ENCODE data around the gene CTSF.
A peak's percentile ranks its signal among the peaks of the same experiment; 100 is the strongest.
"Not testable (repeated sequence)": the region's sequence is repeated elsewhere in the genome, so short reads cannot be mapped to it uniquely, and the experiment has no call there.

CTSF gene

DNA sequence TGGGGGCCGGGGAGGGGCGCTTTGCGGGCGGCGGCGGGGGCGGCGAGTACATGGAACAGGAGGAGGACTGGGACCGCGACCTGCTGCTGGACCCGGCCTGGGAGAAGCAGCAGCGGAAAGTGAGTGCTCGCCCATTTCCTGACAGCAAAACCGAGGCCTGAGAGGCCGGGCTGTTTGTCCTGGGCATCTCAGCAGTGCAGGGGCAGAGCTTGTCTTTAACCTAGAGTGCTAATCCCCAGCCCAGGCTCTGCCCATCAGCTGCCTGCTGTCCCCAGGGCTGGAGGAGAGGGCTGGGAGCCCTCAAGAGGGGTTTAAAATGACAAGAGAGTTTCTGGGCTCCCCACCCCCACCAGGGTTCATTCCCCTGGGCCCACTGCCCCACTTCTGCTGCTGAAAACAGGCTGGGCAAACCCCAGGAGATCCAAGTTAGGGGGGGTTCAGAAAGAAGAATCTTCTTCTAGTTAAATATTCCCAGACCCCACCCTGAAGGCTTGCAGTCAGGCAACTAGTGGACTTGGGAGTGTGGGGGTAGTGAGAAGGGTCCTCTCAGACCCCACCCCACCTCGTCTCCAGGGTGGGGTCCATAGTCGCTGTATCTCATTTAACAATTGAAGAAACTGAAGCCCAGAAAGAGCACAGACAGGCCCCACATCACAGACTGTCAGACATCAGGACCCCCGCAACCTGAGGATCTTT is 21.3 kb downstream of the CTSF start:
- Histone ChIP-seq H2AFZ (ENCODE audit: low read depth, low read length, severe bottlenecking) (peak overlapping the region; percentile 77), H3K4me2 (ENCODE audit: low read depth, low read length, poor library complexity, severe bottlenecking) (peak overlapping the region; percentile 96), H3F3A (ENCODE audit: insufficient read depth) (peaks cover 16% of the 10 kb centered on the region), H3K36me3 (ENCODE audit: low read length) (no peaks in the 10 kb centered on the region), H4K20me1 (ENCODE audit: low read depth, low read length) (no peaks in the 10 kb centered on the region), H3K27ac (ENCODE audit: low read depth, low read length) (no peak overlapping the region), H3K4me3 (ENCODE audit: insufficient read depth, low read length, poor library complexity, severe bottlenecking) (no peak overlapping the region), H3K9me2 (replicated peaks; ENCODE audit: insufficient read depth, low read length) (no peaks in the 10 kb centered on the region), H3K9me3 (ENCODE audit: insufficient read depth, low read length) (no peaks in the 10 kb centered on the region), H3K27me3 (ENCODE audit: low read length) (no peaks in the 10 kb centered on the region), H3K79me2 (ENCODE audit: insufficient read depth, low read length) (no peaks in the 10 kb centered on the region), H3K9ac (ENCODE audit: low read length) (no peak overlapping the region)
- TF ChIP-seq EZH2phosphoT487 (conservative IDR thresholded peaks at IDR 0.05; ENCODE audit: low read length), result no peak
- TF ChIP-seq, protein P1, sequence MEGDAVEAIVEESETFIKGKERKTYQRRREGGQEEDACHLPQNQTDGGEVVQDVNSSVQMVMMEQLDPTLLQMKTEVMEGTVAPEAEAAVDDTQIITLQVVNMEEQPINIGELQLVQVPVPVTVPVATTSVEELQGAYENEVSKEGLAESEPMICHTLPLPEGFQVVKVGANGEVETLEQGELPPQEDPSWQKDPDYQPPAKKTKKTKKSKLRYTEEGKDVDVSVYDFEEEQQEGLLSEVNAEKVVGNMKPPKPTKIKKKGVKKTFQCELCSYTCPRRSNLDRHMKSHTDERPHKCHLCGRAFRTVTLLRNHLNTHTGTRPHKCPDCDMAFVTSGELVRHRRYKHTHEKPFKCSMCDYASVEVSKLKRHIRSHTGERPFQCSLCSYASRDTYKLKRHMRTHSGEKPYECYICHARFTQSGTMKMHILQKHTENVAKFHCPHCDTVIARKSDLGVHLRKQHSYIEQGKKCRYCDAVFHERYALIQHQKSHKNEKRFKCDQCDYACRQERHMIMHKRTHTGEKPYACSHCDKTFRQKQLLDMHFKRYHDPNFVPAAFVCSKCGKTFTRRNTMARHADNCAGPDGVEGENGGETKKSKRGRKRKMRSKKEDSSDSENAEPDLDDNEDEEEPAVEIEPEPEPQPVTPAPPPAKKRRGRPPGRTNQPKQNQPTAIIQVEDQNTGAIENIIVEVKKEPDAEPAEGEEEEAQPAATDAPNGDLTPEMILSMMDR (IDR thresholded peaks at IDR 0.05; ENCODE audit: insufficient read depth, low read length, poor library complexity, severe bottlenecking), result no peak

DNA sequence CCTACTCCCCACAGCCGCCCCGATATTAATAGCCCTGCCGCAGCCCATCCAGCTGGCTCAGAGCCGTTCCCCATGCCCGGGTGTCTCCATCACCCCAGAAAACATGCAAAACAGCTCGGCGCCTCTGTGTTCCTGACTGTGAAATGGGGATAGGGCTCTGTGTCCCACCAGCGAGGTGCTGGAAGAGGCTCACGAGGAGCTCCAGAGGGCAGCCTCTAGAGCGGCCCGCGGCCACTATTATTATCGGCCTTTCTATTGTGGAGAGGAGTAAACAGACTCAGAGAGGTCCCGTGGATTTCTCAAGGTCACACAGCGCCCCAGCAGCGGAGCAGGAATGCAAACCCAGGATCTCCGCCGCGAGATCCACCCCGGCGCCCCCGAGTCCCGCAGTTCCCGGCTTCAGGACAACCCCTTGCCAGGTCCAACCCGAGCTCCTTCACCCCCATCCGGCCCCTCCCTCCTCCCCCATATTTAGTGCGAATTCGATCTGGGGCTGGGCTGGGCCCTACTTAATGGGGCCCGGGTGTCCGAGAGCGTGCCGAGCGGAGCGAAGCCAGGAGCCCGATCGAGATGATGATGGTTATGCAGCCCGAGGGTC is 21.9 kb downstream of the CTSF start, which contains the start of gene ACTN3:
ACTN3 (plus strand) TSS at position 536 of the 598 bp plus-strand sequence; CDS start at position 571, 35 bp downstream.
- peak within 1 kb of the TSS; percentile 87 for H3K4me3 ChIP-seq (ENCODE audit: insufficient read depth, low read length, poor library complexity, severe bottlenecking)
- no peaks in the 10 kb centered on the region for H3K36me3 ChIP-seq (ENCODE audit: low read length)
- no peaks in the 10 kb centered on the region for H3K79me2 ChIP-seq (ENCODE audit: insufficient read depth, low read length)
- peak within 1 kb of the TSS; percentile 67 for H3K27ac ChIP-seq (ENCODE audit: low read depth, low read length)
- H3K9me3 ChIP-seq (ENCODE audit: insufficient read depth, low read length), result no peaks in the 10 kb centered on the region
- H2AFZ ChIP-seq (ENCODE audit: low read depth, low read length, severe bottlenecking), result peak within 1 kb of the TSS; percentile 77
- H3K27me3 ChIP-seq (ENCODE audit: low read length), result no peaks in the 10 kb centered on the region
- H4K20me1 ChIP-seq (ENCODE audit: low read depth, low read length), result no peaks in the 10 kb centered on the region
- H3K9ac ChIP-seq (ENCODE audit: low read length), result peak within 1 kb of the TSS; percentile 81
- H3K4me2 ChIP-seq (ENCODE audit: low read depth, low read length, poor library complexity, severe bottlenecking), result peak within 1 kb of the TSS; percentile 96
- H3K9me2 ChIP-seq (replicated peaks; ENCODE audit: insufficient read depth, low read length), result no peaks in the 10 kb centered on the region
- peaks cover 16% of the 10 kb centered on the region for H3F3A ChIP-seq (ENCODE audit: insufficient read depth)
- TF ChIP-seq, protein P1 (IDR thresholded peaks at IDR 0.05; ENCODE audit: insufficient read depth, low read length, poor library complexity, severe bottlenecking), result no peak
- TF ChIP-seq EZH2phosphoT487 (conservative IDR thresholded peaks at IDR 0.05; ENCODE audit: low read length), result no peak

DNA sequence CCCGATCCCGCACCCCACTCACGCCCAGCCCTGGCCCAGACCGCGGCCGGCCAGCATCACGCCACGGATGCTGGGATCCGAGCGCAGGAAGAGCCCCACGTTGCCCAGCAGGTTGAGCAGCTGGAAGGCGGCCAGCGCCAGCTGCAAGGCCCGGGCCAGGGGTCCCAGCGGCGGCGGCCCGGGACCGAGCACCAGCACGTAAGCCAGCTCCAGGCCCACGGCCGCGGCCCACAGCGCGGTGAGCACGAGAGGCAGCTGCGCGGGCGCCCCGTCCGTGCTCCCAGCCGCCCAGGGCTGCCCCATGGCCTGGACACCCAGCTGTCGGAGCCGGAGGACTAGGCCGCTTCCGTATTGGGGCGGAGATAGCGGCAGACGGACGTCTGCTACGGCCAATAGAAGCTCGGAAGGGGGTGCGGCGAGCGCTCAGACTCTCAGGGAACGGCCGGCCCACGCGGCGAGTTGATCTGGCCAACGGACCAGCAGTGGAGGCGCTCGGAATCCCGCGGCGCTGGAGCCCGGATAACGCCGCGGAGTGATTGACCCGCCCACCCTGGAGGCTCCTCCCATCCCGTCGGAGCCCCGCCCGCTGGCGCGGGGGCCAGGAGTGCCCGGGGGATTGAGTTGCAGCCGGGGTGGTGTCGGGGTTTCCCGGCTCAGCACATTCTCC is 22.6 kb downstream of the CTSF start, which contains the start of gene ZDHHC24:
ZDHHC24 (minus strand) TSS at position 348 of the 667 bp plus-strand sequence; CDS start at position 303, 45 bp downstream.
- H3F3A ChIP-seq (ENCODE audit: insufficient read depth), result peaks cover 16% of the 10 kb centered on the region
- H3K4me2 ChIP-seq (ENCODE audit: low read depth, low read length, poor library complexity, severe bottlenecking), result peak within 1 kb of the TSS; percentile 96
- no peaks in the 10 kb centered on the region for H3K9me2 ChIP-seq (replicated peaks; ENCODE audit: insufficient read depth, low read length)
- H3K4me3 ChIP-seq (ENCODE audit: insufficient read depth, low read length, poor library complexity, severe bottlenecking), result peak within 1 kb of the TSS; percentile 87
- peak within 1 kb of the TSS; percentile 77 for H2AFZ ChIP-seq (ENCODE audit: low read depth, low read length, severe bottlenecking)
- no peaks in the 10 kb centered on the region for H3K27me3 ChIP-seq (ENCODE audit: low read length)
- no peaks in the 10 kb centered on the region for H3K9me3 ChIP-seq (ENCODE audit: insufficient read depth, low read length)
- TF ChIP-seq EZH2phosphoT487 (conservative IDR thresholded peaks at IDR 0.05; ENCODE audit: low read length), result no peak
- TF ChIP-seq, protein P1 (IDR thresholded peaks at IDR 0.05; ENCODE audit: insufficient read depth, low read length, poor library complexity, severe bottlenecking), result no peak
- peak within 1 kb of the TSS; percentile 81 for H3K9ac ChIP-seq (ENCODE audit: low read length)
- H4K20me1 ChIP-seq (ENCODE audit: low read depth, low read length), result no peaks in the 10 kb centered on the region
- H3K27ac ChIP-seq (ENCODE audit: low read depth, low read length), result peak within 1 kb of the TSS; percentile 67
- no peaks in the 10 kb centered on the region for H3K36me3 ChIP-seq (ENCODE audit: low read length)
- no peaks in the 10 kb centered on the region for H3K79me2 ChIP-seq (ENCODE audit: insufficient read depth, low read length)

DNA sequence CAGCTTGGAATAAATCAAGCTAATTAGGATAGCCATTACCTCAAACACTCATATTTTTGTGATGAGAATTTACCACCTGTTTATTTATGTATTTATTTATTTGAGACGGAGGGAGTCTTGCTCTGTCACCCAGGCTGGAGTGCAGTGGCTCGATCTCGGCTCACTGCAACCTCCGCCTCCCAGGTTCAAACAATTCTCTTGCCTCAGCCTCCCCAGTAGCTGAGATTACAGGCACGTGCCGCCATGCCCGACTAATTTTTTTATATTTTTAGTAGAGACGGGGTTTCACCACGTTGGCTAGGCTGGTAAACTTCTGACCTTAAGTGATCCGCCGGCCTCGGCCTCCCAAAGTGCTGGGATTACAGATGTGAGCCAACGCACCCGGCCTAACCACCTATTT is 23.5 kb downstream of the CTSF start:
- Histone ChIP-seq H3K4me2 (ENCODE audit: low read depth, low read length, poor library complexity, severe bottlenecking) (peak overlapping the region; percentile 96), H3K27ac (ENCODE audit: low read depth, low read length) (peak overlapping the region; percentile 67), H2AFZ (ENCODE audit: low read depth, low read length, severe bottlenecking) (peak overlapping the region; percentile 77), H3F3A (ENCODE audit: insufficient read depth) (peaks cover 16% of the 10 kb centered on the region), H3K4me3 (ENCODE audit: insufficient read depth, low read length, poor library complexity, severe bottlenecking) (peak overlapping the region; percentile 87), H3K9ac (ENCODE audit: low read length) (peak overlapping the region; percentile 81)
- not testable (repeated sequence) for H3K27me3 ChIP-seq (ENCODE audit: low read length); H3K9me2 ChIP-seq (replicated peaks; ENCODE audit: insufficient read depth, low read length); H3K9me3 ChIP-seq (ENCODE audit: insufficient read depth, low read length); H4K20me1 ChIP-seq (ENCODE audit: low read depth, low read length); H3K36me3 ChIP-seq (ENCODE audit: low read length); H3K79me2 ChIP-seq (ENCODE audit: insufficient read depth, low read length)
